ENCODE measurements around the gene RBM34.

RBM34 gene

DNA sequence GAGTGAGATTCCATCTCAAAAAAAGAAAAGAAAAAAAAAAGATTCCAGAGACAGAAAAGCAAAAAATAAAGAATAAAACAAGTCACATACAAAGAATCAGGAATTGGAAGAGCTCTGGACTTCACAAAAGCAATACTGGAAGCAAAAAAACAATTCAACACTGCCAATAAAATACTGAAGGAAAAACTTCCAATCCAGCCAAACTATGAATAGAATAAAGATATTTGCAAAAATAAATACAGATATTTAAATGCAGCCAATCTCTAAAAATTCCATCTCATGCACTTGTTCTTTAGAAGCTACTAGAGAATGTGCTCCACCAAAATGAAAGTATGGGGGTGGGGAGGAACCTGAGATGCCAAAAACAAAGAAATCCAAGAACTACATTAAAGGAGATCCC lies 29.4 kb upstream of the RBM34 start:
- TF ChIP-seq CTCF (IDR thresholded peaks at IDR 0.05; ENCODE audit: low read depth, low read length, missing control alignments), result no peak
- H3K4me3 ChIP-seq (ENCODE audit: low read depth, low read length), result no peak overlapping the region
- DNase-seq (ENCODE audit: low read depth), result no peak

GRCh38 chr1:235187316-235187715 lies 26.3 kb upstream of the RBM34 start:
- no peak for DNase-seq (ENCODE audit: low read depth)
- H3K4me3 ChIP-seq (ENCODE audit: low read depth, low read length), result no peak overlapping the region

DNA sequence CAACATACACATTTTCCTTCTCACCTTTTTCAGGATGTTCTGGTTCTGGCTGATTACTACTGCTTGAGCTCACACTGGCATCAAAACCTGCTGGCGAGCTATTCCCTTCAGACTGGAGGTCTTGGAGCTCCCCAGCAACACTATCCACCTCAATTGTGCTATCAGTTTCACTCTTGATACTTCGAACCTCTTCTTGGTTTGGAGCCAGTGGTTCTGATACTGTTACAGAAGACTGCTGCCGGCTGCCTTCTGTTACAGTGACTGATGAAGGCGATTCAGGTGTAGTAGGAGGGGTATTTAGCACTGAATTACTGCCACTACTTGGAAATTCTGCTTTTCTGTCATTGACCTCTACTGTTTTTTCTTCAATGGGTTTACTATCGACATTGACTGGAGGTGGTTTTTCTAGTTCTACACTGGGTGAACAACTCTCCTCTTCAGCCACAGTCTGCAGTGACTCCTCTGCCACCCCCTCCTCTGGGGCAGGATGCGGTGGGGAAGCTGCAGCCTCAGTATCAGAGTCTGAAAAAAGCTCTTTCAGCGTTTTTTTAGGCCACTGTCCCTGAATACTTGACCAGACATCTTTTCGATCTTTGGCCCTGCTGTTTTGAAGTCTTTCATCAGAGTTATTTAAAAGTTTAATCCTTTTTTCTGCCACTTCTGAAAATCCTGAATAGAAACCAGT lies 20.7 kb upstream of the RBM34 start:
- no peak overlapping the region for H3K4me3 ChIP-seq (ENCODE audit: low read depth, low read length)
- TF ChIP-seq CTCF (IDR thresholded peaks at IDR 0.05; ENCODE audit: low read depth, low read length, missing control alignments), result no peak
- DNase-seq (ENCODE audit: low read depth), result no peak

More at GRCh38 chr1:235187316-235187715, 26.3 kb upstream of the RBM34 start:
- TF ChIP-seq CTCF (IDR thresholded peaks at IDR 0.05; ENCODE audit: low read depth, low read length, missing control alignments), result no peak

GRCh38 chr1:235180916-235181460 lies 19.9 kb upstream of the RBM34 start:
- DNase-seq (ENCODE audit: low read depth), result no peak
- TF ChIP-seq CTCF (IDR thresholded peaks at IDR 0.05; ENCODE audit: low read depth, low read length, missing control alignments), result no peak
- no peak overlapping the region for H3K4me3 ChIP-seq (ENCODE audit: low read depth, low read length)

GRCh38 chr1:235176486-235176885 lies 15.4 kb upstream of the RBM34 start:
- H3K4me3 ChIP-seq (ENCODE audit: low read depth, low read length), result no peak overlapping the region
- no peak for TF ChIP-seq CTCF (IDR thresholded peaks at IDR 0.05; ENCODE audit: low read depth, low read length, missing control alignments)
- no peak for DNase-seq (ENCODE audit: low read depth)

DNA sequence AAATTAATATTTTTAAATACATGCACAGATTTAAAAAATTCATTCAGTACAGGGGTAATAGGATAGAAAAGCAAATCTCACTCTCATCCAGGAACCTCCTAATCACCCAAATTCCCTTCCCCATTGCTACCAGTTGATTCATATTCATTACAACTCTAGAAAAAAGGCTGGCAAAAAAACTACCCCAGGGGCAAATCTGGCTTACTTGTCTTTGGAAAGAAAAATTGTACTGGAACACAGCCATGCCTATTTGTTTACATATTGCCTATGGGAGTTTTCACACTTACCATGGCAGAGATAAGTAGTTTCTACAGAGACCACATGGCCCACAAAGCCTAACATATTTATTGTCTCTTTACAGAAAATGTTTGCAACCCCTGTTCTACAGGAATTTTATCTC lies 8.9 kb upstream of the RBM34 start:
- no peak for DNase-seq (ENCODE audit: low read depth)
- no peak for TF ChIP-seq CTCF (IDR thresholded peaks at IDR 0.05; ENCODE audit: low read depth, low read length, missing control alignments)
- H3K4me3 ChIP-seq (ENCODE audit: low read depth, low read length), result no peak overlapping the region

- H3K4me3 ChIP-seq (ENCODE audit: low read depth, low read length), result no peak overlapping the region
- DNase-seq (ENCODE audit: low read depth), result no peak
- no peak for TF ChIP-seq CTCF (IDR thresholded peaks at IDR 0.05; ENCODE audit: low read depth, low read length, missing control alignments)
Measured at GRCh38 chr1:235168375-235168774, 7.3 kb upstream of the RBM34 start.
